DMS79 treated with DMSO at 0.1 percent for 48 hours (cell line): ENCODE measurements around the gene COPS9.

Experiments
- DNase-seq: peaks from one replicate; lab custom pipeline; 2025; lab: John Stamatoyannopoulos, UW

COPS9 gene

GRCh38 chr2:240147911-240148587, 11.9 kb upstream of the COPS9 start:
- no peak for DNase-seq

- DNase-seq = no peak
These were observed 11.3 kb upstream of the COPS9 start for GRCh38 chr2:240147382-240147781.

- DNase-seq = no peak
These were observed 10.6 kb upstream of the COPS9 start for GRCh38 chr2:240146627-240147278.

- no peak for DNase-seq
These were observed 10.0 kb upstream of the COPS9 start for GRCh38 chr2:240146141-240146561.

DNA sequence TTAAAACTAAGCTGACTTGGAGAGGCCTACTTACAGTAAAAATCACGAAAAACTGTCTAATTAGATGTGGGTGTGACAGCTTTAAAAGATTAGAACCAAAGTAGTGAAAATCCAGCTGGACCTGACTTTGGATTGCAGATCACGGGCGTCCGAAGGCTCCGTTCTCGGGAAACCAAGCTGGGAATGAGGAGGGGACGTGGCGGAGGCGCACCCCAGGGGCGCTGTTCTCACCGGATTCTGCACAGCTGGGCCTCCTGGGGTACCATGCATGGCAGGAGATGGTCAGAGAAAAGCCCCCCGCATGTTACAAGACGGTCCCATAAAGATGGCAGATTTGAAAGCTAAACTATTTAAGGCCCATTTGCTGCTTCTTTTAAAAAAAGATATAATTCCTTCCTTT, 9.4 kb upstream of the COPS9 start:
- no peak for DNase-seq

DNA sequence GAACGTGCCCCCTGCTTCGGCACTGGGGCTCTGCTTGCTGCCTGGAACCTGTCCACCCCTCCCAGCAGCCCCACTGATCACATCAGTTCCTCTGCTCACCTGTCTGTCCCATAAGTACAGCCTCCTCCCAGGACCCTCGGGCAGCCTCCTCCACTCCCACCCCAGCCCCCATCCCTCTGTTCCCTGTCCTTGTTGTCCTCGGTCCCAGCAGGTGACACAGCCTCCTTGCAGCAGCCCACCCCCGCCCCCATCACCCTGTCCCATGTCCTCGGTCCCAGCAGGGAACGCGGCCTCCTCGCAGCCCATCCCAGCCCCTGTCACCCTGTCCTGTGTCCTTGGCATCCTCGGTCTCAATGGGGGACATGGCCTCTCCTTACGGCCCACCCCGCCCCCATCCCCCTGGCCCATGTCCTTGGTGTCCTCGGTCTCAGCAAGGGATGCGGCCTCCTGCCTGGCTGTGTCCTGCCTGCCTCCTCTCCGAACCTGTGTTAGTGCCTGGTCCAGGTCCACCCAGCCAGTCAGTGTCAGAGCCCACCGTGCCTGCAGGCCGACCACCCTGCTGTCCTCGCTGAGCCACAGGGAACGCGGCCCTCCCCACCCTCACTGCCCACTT, 8.7 kb upstream of the COPS9 start:
- no peak for DNase-seq

- DNase-seq = peak; percentile 58
These were observed 7.9 kb upstream of the COPS9 start for GRCh38 chr2:240143801-240144648.

DNA sequence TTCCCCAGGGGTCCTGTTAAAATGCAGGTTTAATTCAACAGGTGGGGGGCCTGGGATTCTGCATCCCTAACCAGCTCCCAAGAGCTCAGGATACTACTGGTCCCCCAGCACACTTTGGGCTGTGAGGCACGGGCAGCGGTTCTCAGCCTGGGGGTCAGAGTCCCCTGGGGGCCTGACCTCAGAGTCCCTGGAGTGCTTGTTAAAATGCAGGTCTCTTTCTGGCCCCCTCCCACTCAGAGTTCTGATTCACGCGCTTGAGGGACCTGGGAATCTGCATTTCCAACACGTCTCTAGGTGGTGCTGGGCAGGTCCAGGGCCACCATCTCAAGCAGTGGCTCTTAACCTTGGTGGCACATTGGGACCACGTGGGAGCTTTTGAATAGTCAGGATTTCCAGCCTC, 7.2 kb upstream of the COPS9 start:
- DNase-seq = no peak

DNA sequence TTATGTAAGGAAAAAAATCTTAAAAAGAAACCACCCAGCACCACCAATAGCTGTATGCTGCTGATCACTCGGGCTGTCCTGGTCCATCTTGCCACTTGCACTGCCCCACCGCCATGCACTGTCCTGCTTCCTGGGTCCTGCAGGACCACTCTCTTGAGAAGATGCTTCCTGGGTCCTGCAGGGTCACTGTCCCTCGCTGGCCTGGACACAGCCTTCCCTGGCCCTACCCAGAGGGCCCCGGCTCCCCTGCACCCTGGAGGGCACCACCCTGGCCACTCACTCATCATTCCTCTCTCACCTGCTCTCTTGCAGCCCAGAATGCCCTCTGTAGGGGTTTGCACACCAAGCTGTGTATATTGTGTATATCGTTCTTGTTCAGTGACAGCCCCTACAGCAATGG, 6.8 kb upstream of the COPS9 start:
- DNase-seq = no peak

DNA sequence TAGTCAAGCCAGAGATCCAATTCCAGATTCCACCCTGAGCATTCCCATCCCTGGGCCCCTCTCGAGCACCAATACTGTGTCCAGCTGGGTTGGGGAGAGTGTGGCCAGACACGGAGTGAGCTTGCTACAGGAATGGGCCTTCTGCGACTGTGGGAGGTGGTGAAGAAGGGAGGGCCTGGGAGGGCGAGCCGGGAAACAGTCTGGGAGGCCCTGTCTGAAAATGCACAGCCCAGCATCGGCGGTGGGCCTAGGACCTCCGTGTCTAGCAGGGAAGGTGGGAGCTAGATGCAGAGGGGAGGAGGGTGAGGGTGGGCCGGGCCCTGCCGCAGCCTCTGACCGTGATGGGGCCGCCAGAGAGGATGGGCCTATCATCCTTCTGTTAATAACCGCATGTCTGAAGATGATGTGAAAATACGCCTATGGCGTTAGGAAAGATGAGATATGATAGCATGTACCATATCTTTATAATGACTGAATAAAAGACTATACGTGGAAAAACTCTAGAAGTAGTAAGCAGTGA, 6.2 kb upstream of the COPS9 start:
- DNase-seq = no peak

DNA sequence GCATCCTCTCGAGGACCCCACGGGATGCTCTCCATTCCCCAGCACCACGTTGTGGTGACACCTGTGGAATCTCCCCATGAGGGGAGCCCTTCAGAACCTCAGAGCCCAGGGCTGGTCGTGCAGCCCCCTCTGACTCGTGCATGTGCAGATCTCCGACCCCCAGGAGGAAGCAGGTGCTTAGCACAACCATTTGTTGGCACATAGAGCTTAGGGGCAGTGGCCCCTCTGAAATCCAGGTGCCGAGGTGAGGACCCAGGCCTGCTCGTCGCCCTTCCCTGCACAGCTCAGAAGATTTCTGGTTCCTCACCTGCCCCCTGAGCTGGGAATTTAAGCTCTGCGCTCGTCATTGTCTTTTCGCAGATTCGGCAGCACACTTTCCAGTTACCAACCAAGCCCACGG, 5.6 kb upstream of the COPS9 start:
- DNase-seq = no peak

- DNase-seq = no peak
These were observed 4.8 kb upstream of the COPS9 start for GRCh38 chr2:240140920-240141319.

GRCh38 chr2:240140511-240140910, 4.4 kb upstream of the COPS9 start, which contains the start of gene OTOS:
TSS of gene OTOS (minus strand) at chr2:240140658. CDS start at chr2:240140326, 332 bp downstream.
- DNase-seq = peak; percentile 96

DNA sequence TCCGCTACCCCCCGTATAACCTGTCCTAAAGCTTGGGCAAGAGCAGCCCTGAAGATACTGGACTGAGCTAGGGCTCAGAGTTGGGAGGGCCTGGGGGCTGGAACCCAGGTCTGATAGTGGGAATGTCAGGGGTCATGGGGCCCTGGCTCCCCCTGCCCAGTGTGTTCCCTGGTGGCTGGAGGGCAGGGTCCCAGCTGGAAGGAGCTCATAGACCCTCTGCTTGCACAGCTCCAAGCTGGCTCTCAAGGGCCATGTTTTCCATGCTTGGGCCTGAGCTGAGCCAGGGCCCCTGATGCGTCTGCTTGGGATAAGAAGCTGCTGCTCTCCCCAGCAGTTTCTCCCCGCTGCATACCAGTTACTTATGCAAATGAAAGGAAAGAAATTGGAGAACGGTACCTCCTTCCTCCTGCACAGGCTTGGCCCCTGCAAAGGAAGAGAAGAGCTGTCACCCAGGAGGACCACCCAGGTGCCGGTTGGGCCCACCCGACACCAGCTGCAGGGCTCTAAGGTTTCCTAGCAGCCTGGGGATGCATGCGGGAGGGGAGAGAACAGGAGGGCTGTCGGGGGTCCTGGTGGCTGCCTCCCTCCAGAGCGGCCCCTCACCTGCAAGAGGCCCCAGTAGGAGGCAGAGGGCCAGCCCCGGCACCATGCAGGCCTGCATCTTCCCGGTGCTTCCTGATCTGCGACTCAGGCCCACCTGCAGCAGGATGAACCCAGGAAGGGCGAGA, 3.7 kb upstream of the COPS9 start:
- peak; percentile 63 for DNase-seq

- DNase-seq = no peak
These were observed 2.9 kb upstream of the COPS9 start for GRCh38 chr2:240139011-240139441.

GRCh38 chr2:240138254-240138984, 2.3 kb upstream of the COPS9 start:
- DNase-seq = no peak

GRCh38 chr2:240137596-240138253, 1.6 kb upstream of the COPS9 start:
- no peak for DNase-seq

DNA sequence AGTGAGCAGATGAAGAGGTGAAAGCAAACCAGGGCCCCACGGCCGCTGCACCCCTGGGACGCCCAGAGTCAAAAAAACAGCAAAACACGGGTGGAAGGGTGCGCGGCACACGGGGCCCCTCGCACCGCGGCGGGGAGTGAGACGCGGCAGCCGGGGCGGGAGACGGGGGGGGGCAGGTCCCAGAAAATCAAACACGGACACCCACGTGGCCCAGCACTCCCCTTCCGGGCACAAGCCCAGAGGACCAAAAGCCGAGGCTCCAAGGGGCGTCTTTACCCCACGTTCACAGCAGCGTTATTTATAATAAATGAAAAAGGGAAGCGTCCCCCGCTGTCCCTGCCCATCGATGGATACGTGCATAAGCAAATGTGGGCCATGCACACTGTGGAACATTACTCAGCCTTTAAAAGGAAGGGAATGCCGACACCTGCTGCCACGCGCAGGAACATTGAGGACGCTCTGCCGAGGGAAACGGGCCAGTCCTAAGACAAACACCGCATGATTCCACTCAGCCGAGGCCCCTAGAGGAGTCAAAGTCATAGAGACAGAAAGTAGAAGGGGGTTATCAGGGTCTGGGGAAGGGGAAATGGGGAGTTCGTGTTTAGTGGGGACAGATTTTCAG, 677 bp upstream of the COPS9 start:
- no peak for DNase-seq

- no peak for DNase-seq
These were observed 446 bp downstream of the COPS9 start for GRCh38 chr2:240135706-240136012.

- no peak for DNase-seq
These were observed 1.1 kb downstream of the COPS9 start for GRCh38 chr2:240134956-240135520.
